HG03442 (cell line): ENCODE results near the gene CROT.
"Not testable (repeated sequence)": the region's sequence is repeated elsewhere in the genome, so short reads cannot be mapped to it uniquely, and the experiment has no call there.

Experiments
- ATAC-seq: cut with Tn5 transposase; IDR thresholded peaks from one replicate; pipeline ENCODE4 v1.9.1; 2021; ENCODE audit warnings: mild to moderate bottlenecking, moderate library complexity; ENCODE audit not compliant: unreplicated experiment

Gene CROT

DNA sequence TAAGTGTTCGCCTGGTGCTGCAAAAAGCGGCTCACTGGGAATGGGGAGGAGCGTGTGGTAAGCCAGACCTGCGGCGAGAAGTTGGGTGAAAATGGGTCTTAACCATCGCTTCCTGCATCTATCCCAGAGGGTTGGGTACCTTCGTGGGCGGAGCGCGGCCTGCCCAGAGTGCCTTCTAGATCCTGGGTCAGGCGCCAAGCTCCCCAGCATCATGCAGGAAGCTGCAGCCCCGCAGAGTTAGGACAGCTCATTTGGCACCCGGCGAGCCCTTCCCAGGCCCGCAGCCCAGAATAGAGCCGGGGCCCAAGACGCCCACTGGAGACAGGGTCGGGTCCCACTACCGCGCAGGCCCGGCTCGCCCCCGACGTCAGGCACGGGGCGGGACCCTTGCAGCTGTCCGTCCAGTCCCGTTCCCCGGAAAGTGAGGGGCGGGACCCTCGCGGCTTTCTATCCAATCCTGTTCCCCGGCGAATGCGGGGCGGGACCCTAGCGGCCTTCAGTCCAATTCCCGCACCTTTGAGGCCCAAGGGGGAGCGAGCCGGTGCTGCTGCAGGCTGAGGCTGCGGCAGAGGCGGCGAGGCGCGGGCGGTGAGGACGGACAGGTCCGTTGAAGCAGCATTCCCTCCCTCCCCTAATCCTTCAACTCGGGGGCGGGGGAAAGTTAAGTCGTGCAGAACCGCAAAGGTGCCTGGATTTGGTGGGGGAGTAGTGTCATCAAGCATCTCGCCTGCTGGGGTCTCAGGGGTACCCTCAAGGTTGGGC, at the start of gene CROT:
CROT (plus strand) TSS at position 499 of the 762 bp plus-strand sequence. CDS start 3,405 bp downstream, outside the sequence.
- peak; percentile 97 for ATAC-seq

GRCh38 chr7:87300756-87301155, 44.7 kb upstream of the CROT start:
- no peak for ATAC-seq

DNA sequence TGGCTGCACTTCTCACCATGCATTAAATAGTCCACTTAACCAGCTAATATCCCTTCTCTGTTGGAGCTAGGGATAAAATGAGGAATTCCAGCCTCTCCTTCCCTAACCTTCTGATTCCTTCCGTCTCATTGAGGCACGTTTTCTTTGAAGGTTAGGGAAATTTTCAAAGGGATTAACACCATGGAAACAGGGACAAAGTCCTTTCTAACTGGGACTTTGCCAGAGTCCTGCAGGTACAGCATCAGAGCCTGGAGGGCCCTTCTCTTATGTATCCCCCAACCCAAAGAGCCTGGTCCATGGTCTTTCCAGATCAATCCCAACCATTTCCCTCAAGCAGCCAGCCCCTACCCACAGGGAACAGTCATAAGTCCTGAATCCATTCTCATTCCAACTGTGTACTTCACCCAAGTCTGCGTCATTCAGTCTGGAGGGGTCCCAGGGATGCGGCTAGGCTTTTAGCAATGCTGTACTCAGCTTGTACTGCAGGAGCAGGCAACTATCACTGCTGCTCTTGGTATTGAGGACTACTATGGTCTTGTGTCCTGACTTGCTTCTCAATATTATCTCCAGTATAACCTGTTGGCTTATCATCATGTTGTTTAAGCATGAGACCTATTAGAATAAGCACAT, 34.6 kb upstream of the CROT start:
- no peak for ATAC-seq

- peak; percentile 58 for ATAC-seq
Measured at GRCh38 chr7:87312215-87312865, 33.1 kb upstream of the CROT start.

DNA sequence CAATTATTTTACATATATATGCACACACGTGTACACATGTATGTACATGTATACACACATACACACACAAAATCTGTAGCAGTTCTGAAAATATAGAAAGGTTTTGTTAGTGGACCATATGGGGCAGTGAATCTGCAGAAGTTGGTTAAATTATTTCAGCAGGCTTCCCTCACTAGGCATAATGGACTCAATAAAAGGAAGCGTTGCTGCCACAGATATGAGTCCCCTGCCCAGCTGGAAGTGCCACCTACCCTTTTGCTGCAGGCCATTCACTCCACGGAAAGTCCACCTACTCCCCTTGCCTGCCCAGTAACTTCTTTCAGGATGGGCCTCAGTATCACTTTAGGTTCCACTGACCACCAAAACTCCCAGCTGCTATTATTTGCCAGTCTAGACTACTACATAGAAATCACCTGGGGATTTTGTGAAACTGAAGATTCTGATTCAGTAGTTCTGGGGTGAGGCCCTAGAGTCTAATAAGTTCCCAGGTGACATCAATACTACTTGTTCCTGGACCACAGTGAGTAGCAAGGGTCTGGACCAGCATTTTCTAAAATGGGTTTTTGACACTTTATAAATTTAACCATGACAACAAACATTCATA, 29.3 kb upstream of the CROT start:
- ATAC-seq = peak; percentile 82

GRCh38 chr7:87316846-87317552, 28.5 kb upstream of the CROT start:
- ATAC-seq = no peak

GRCh38 chr7:87317691-87318245, 27.7 kb upstream of the CROT start:
- ATAC-seq = no peak

DNA sequence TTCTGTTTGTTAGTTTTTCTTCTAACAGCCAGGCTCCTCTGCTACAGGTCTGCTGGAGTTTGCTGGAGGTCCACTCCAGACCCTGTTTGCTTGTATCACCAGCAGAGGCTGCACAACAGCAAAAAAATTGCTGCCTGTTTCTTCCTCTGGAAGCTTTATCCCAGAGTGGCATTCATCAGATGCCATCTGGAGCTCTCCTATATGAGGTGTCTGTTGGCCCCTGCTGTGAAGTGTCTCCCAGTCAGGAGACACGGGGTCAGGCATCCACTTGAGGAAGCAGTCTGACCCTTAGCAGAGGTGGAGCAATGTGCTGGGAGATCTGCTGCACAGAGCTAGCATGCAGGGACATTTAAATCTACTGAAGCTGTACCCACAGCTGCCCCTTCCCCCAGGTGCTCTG, 26.7 kb upstream of the CROT start:
- no peak for ATAC-seq

DNA sequence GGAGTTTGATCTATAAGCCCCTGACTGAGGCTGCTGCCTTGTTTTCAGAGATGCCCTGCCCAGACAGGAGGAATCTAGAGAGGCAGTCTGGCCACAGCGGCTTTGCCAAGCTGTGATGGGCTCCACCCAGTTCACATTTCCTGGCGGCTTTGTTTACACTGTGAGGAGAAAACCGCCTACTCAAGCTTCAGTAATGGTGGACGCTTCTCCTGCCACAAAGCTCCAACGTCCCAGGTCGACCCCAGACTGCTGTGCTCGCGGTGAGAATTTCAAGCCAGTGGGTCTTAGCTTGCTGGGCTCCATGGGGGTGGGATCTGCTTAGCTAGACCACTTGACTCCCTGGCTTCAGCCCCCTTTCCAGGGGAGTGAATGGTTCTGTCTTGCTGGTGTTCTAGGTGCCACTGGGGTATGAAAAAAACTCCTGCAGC, 26.3 kb upstream of the CROT start:
- not testable (repeated sequence) for ATAC-seq

DNA sequence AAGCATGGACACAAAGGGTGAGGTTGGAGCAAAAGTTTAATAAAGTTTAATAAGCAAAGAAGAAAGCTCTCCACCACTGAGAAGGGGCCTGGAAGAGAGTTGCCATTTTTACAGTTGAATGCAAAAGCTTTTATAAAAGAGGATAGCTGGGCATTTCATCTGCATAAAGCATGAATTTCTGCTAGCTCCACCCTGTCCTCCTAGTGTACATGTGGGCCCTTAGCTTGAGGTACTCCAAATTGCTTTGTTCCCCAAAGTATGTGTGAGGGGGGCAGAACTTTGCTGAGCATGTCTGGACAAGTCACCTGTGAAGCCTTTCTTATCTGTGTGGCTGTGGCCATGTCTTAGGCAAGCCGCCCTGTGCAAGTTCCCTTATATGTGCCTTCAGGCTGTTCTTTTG, 22.6 kb upstream of the CROT start:
- ATAC-seq = no peak

GRCh38 chr7:87325576-87326370, 19.7 kb upstream of the CROT start:
- no peak for ATAC-seq

- no peak for ATAC-seq
Measured at GRCh38 chr7:87328281-87328680, 17.2 kb upstream of the CROT start.

- no peak for ATAC-seq
Measured at GRCh38 chr7:87330316-87330715, 15.1 kb upstream of the CROT start.

DNA sequence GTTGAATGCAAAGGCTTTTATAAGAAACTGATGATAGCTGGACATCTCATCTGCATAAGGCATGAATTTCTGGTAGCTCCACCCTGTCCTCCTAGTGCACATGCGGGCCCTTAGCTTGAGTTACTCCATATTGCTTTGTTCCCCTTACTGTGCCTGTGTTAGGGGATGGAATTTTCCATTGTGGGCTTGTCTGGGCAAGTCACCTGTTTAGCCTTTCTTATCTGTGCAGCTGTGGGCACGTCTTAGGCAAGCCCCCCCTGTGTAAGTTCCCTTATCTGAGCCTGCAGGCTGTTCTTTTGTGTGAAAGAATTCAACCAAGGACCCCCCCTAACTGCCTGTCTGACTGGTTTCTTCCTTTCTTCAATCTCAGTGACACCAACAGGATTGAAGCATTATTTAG, 14.5 kb upstream of the CROT start:
- no peak for ATAC-seq

GRCh38 chr7:87331687-87332252, 13.7 kb upstream of the CROT start:
- no peak for ATAC-seq

- ATAC-seq = no peak
Measured at GRCh38 chr7:87332321-87332720, 13.1 kb upstream of the CROT start.

DNA sequence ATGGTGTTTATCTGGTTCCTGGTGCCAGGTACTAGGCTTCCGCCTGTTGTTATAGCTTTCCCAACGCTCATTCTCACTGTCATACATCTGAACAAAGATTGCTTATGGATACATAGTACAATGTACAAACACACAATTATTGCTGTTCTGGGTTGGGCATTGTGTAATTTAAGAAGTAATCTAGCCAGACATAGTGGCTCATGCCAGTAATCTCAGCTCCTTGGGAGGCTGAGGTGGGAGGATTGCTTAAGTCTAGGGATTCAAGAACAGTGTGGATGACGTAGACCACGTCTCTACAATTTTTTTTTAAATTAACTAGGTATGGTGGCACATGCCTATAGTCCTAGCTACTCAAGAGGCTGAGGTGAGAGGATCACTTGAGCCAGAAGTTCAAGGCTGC, 9.3 kb upstream of the CROT start:
- no peak for ATAC-seq

GRCh38 chr7:87337331-87337730, 8.1 kb upstream of the CROT start:
- ATAC-seq = no peak

- ATAC-seq = no peak
Measured at GRCh38 chr7:87339373-87339897, 6.0 kb upstream of the CROT start.
